ENCODE measurements around the gene NPDC1.

The NPDC1 gene

GRCh38 chr9:137045294-137046087, 486 bp downstream of the NPDC1 start:
- Histone ChIP-seq H4K20me1 (ENCODE audit: insufficient read depth) (no peaks in the 10 kb centered on the region), H3K36me3 (ENCODE audit: insufficient read depth) (no peaks in the 10 kb centered on the region), H3K27ac (no peak overlapping the region), H3K4me2 (no peak overlapping the region; the same call in 1 of the 2 replicates), H2AFZ (ENCODE audit: low read depth) (no peak overlapping the region), H3K27me3 (ENCODE audit: insufficient read depth, low read depth) (peaks cover 87% of the 10 kb centered on the region), H3K79me2 (ENCODE audit: insufficient read depth, low read depth) (no peaks in the 10 kb centered on the region), H3K9ac (no peak overlapping the region), H3K4me1 (ENCODE audit: low read depth, poor library complexity, severe bottlenecking) (no peaks in the 10 kb centered on the region), H3K4me3 (IDR thresholded peaks at IDR 0.05; ENCODE audit: insufficient read depth, low read depth, low read length) (no peak overlapping the region)
- TF ChIP-seq CTCF (conservative IDR thresholded peaks at IDR 0.05; ENCODE audit: low read depth, low read length) = no peak

GRCh38 chr9:137044502-137045177, 1.3 kb downstream of the NPDC1 start:
- peaks cover 85% of the 10 kb centered on the region for H3K27me3 ChIP-seq (ENCODE audit: insufficient read depth, low read depth)
- no peak for TF ChIP-seq CTCF (conservative IDR thresholded peaks at IDR 0.05; ENCODE audit: low read depth, low read length)
- H3K4me2 ChIP-seq = no peak overlapping the region
- H2AFZ ChIP-seq (ENCODE audit: low read depth) = no peak overlapping the region
- H3K9ac ChIP-seq = no peak overlapping the region
- H4K20me1 ChIP-seq (ENCODE audit: insufficient read depth) = no peaks in the 10 kb centered on the region
- H3K4me1 ChIP-seq (ENCODE audit: low read depth, poor library complexity, severe bottlenecking) = no peaks in the 10 kb centered on the region
- H3K36me3 ChIP-seq (ENCODE audit: insufficient read depth) = no peaks in the 10 kb centered on the region
- H3K79me2 ChIP-seq (ENCODE audit: insufficient read depth, low read depth) = no peaks in the 10 kb centered on the region
- H3K4me3 ChIP-seq (IDR thresholded peaks at IDR 0.05; ENCODE audit: insufficient read depth, low read depth, low read length) = no peak overlapping the region
- no peak overlapping the region for H3K27ac ChIP-seq

GRCh38 chr9:137044037-137044436, 1.9 kb downstream of the NPDC1 start:
- Histone ChIP-seq H3K4me1 (ENCODE audit: low read depth, poor library complexity, severe bottlenecking) (no peaks in the 10 kb centered on the region), H3K9ac (no peak overlapping the region), H3K27ac (no peak overlapping the region), H2AFZ (ENCODE audit: low read depth) (no peak overlapping the region), H3K4me2 (no peak overlapping the region), H3K27me3 (ENCODE audit: insufficient read depth, low read depth) (peaks cover 85% of the 10 kb centered on the region), H4K20me1 (ENCODE audit: insufficient read depth) (no peaks in the 10 kb centered on the region), H3K36me3 (ENCODE audit: insufficient read depth) (no peaks in the 10 kb centered on the region), H3K4me3 (IDR thresholded peaks at IDR 0.05; ENCODE audit: insufficient read depth, low read depth, low read length) (no peak overlapping the region), H3K79me2 (ENCODE audit: insufficient read depth, low read depth) (no peaks in the 10 kb centered on the region)
- TF ChIP-seq CTCF (conservative IDR thresholded peaks at IDR 0.05; ENCODE audit: low read depth, low read length) = no peak

GRCh38 chr9:137042751-137043727, 2.9 kb downstream of the NPDC1 start:
- Histone ChIP-seq H4K20me1 (ENCODE audit: insufficient read depth) (no peaks in the 10 kb centered on the region), H2AFZ (ENCODE audit: low read depth) (no peak overlapping the region), H3K4me3 (IDR thresholded peaks at IDR 0.05; ENCODE audit: insufficient read depth, low read depth, low read length) (no peak overlapping the region), H3K27ac (no peak overlapping the region), H3K4me2 (no peak overlapping the region), H3K79me2 (ENCODE audit: insufficient read depth, low read depth) (no peaks in the 10 kb centered on the region), H3K4me1 (ENCODE audit: low read depth, poor library complexity, severe bottlenecking) (no peaks in the 10 kb centered on the region), H3K27me3 (ENCODE audit: insufficient read depth, low read depth) (peaks cover 90% of the 10 kb centered on the region), H3K9ac (no peak overlapping the region), H3K36me3 (ENCODE audit: insufficient read depth) (no peaks in the 10 kb centered on the region)
- no peak for TF ChIP-seq CTCF (conservative IDR thresholded peaks at IDR 0.05; ENCODE audit: low read depth, low read length)
